ENCODE measurements around the gene LILRA2.
"Not testable (repeated sequence)": the region's sequence is repeated elsewhere in the genome, so short reads cannot be mapped to it uniquely, and the experiment has no call there.

LILRA2 gene

GRCh38 chr19:54577334-54577733, 3.7 kb downstream of the LILRA2 start:
- H3K4me3 ChIP-seq (ENCODE audit: low read depth, low read length): no peak overlapping the region
- no peak for DNase-seq (ENCODE audit: low read depth)
- no peak for TF ChIP-seq CTCF (conservative IDR thresholded peaks at IDR 0.05; ENCODE audit: low read depth, low read length)

- not testable (repeated sequence) for H3K4me3 ChIP-seq (ENCODE audit: low read depth, low read length); DNase-seq (ENCODE audit: low read depth)
Observed at GRCh38 chr19:54578268-54578667, 4.7 kb downstream of the LILRA2 start.

DNA sequence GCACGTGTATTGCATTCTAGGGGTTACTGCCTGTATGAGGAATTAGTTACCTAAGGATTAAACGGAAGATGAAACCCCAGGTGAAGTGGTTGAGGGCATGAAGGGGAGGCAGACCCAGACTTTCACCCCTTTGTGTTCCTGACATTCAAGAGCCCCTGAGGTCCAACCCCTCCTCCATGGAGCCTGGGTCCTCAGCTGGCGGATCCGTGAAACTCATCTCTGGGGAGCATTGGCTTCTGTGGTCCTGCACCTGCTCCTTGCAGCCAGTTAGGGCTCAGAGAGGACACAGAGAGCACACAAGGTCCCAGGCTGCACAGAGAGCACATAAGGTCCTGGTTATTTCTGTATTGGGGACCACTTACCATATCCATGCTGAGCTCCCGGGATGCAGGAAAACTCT, 12.8 kb downstream of the LILRA2 start:
- no peak overlapping the region for H3K4me3 ChIP-seq (ENCODE audit: low read depth, low read length)
- no peak for DNase-seq (ENCODE audit: low read depth)
- no peak for TF ChIP-seq CTCF (conservative IDR thresholded peaks at IDR 0.05; ENCODE audit: low read depth, low read length)

- no peak for DNase-seq (ENCODE audit: low read depth)
- no peak for TF ChIP-seq CTCF (conservative IDR thresholded peaks at IDR 0.05; ENCODE audit: low read depth, low read length)
- H3K4me3 ChIP-seq (ENCODE audit: low read depth, low read length): no peak overlapping the region
Observed at GRCh38 chr19:54587026-54587425, 13.4 kb downstream of the LILRA2 start.

- H3K4me3 ChIP-seq (ENCODE audit: low read depth, low read length); DNase-seq (ENCODE audit: low read depth): not testable (repeated sequence)
Observed at GRCh38 chr19:54593445-54593844, 19.9 kb downstream of the LILRA2 start, which contains the start of gene LILRA1. LILRA1 (plus strand) TSS chr19:54593632; CDS start chr19:54594245, 613 bp downstream.

DNA sequence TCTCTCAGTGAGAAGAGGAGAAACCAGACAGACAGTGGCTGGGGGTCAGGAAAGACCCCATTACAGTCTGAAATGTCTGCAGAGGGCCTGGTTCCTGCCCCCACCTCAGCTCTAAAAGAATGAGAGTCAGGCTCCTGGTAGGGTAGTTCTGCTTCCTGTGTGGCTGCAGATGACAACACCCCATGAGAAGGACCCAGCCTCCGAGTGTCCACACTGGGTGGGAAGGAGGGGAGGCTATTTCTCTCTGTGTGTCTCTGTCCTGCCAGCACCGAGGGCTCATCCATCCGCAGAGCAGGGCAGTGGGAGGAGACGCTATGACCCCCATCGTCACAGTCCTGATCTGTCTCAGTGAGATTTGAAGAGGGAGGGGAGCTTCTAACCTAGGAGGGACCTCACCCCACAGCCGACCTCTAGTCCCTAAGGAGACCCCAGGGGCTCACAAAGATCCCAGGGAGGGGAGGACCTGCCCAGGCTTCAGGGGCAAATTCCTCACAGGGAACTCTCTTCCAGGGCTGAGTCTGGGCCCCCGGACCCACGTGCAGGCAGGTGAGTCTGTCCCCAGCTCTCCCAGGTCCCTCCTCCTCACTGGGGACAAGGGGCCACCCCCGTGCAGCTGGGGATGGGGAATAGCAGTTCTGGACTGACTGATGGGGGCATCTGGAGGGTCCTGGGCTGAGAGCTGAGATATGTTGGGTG, 20.5 kb downstream of the LILRA2 start:
- H3K4me3 ChIP-seq (ENCODE audit: low read depth, low read length); DNase-seq (ENCODE audit: low read depth): not testable (repeated sequence)

- no peak overlapping the region for H3K4me3 ChIP-seq (ENCODE audit: low read depth, low read length)
- DNase-seq (ENCODE audit: low read depth): no peak
- no peak for TF ChIP-seq CTCF (conservative IDR thresholded peaks at IDR 0.05; ENCODE audit: low read depth, low read length)
Observed at GRCh38 chr19:54594737-54595136, 21.1 kb downstream of the LILRA2 start.

- DNase-seq (ENCODE audit: low read depth); H3K4me3 ChIP-seq (ENCODE audit: low read depth, low read length): not testable (repeated sequence)
Observed at GRCh38 chr19:54595680-54596436, 22.3 kb downstream of the LILRA2 start.

DNA sequence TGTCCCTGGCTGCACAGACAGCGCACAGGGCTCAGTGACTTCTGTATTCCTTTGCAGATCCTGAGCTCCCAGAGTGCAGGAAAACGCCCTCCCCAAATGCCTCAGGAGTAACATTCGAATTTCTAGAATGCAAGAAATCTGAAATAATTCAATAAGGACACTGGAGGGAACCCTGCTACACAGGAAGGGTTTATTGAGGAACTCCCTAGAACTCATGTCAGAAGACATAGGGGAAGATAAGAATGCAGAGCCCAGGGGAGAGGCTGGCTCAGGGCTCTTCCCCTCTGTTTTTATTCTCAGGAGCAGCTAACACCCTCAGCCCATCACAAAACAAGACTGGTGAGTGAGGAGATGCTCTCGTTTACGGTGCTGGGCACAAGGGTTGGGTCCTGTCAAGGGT, 26.6 kb downstream of the LILRA2 start:
- H3K4me3 ChIP-seq (ENCODE audit: low read depth, low read length): no peak overlapping the region
- DNase-seq (ENCODE audit: low read depth): no peak
- TF ChIP-seq CTCF (conservative IDR thresholded peaks at IDR 0.05; ENCODE audit: low read depth, low read length): no peak
